IMR-90 (cell line): Measurements from ENCODE around the gene PAQR7.

Experiments
- CEBPB ChIP-seq: IDR thresholded peaks from 2 replicates; pipeline ENCODE4 v1.6.1; 2012; ENCODE audit warnings: low read depth, low read length, improper control_type of control experiment
- CHD1 ChIP-seq: IDR thresholded peaks from 2 replicates; pipeline ENCODE4 v1.6.1; 2012; ENCODE audit warnings: low read depth, low read length, improper control_type of control experiment
- CTCF ChIP-seq: conservative IDR thresholded peaks from 2 replicates; pipeline ENCODE4 v1.5.1; 2012; ENCODE audit warnings: mild to moderate bottlenecking, low read depth, low read length, improper control_type of control experiment
- FOS ChIP-seq: fragments of 150-350 bp; IDR thresholded peaks from 2 replicates; pipeline ENCODE4 v1.6.1; 2016; ENCODE audit warnings: low read depth, low read length
- MAFK ChIP-seq: IDR thresholded peaks from 2 replicates; pipeline ENCODE4 v1.6.1; 2012; ENCODE audit warnings: low read depth, low read length, improper control_type of control experiment
- MAZ ChIP-seq: IDR thresholded peaks from 2 replicates; pipeline ENCODE4 v1.6.1; 2012; ENCODE audit warnings: low read depth, mild to moderate bottlenecking, low read length, improper control_type of control experiment, moderate library complexity, borderline replicate concordance
- NFE2L2 ChIP-seq: fragments of 150-350 bp; IDR thresholded peaks from 2 replicates; pipeline ENCODE4 v1.6.1; 2016; ENCODE audit warnings: low read depth, mild to moderate bottlenecking, low read length
- POLR2A ChIP-seq: IDR thresholded peaks from 2 replicates; pipeline ENCODE4 v1.6.1; 2012; ENCODE audit warnings: mild to moderate bottlenecking, low read depth, low read length
- RAD21 ChIP-seq: IDR thresholded peaks from 2 replicates; pipeline ENCODE4 v1.6.1; 2012; ENCODE audit warnings: low read length, improper control_type of control experiment
- SMC3 ChIP-seq: fragments of 150-350 bp; IDR thresholded peaks from 2 replicates; pipeline ENCODE4 v1.6.1; 2016; ENCODE audit warnings: low read depth, mild to moderate bottlenecking, antibody characterized with exemption, low read length, moderate library complexity
- USF2 ChIP-seq: fragments of 150-350 bp; IDR thresholded peaks from 2 replicates; pipeline ENCODE4 v1.6.1; 2017; ENCODE audit warnings: mild to moderate bottlenecking, antibody characterized with exemption, low read length, low read depth

- TF ChIP-seq CTCF, result no peak
- TF ChIP-seq RAD21, result no peak
- no peak for TF ChIP-seq CEBPB
- no peak for TF ChIP-seq SMC3
- no peak for TF ChIP-seq USF2
- no peak for TF ChIP-seq FOS
- no peak for TF ChIP-seq MAFK
- no peak for TF ChIP-seq NFE2L2
- no peak for TF ChIP-seq MAZ
- TF ChIP-seq POLR2A, result no peak
- no peak for TF ChIP-seq CHD1
These were observed 14.9 kb upstream of the PAQR7 start for GRCh38 chr1:25890239-25891034.
